Liver (tissue), 9 donors: ENCODE measurements around the gene PTPN4. TPM values are rescaled to one million over a fixed set of nuclear protein-coding genes. Genes with fewer than 3 reads are reported as not detected.

Source experiments
- DNase-seq: peaks from one replicate; pipeline ENCODE4 v3.0.0-alpha.2; 2017; ENCODE audit warnings: low spot score
- H3K27ac ChIP-seq, 2 donors: one replicate each; pipeline ENCODE4 v1.7.0; 2013; ENCODE audit warnings: inconsistent platforms in 2 of 2, low read length in 2 of 2, control low read depth in 1 of 2, low read depth in 1 of 2, mild to moderate bottlenecking in 1 of 2
- H3K27me3 ChIP-seq, 4 donors: one replicate each; pipeline versions ENCODE4 v1.6.1 to v1.7.0; 2013; ENCODE audit warnings: low read length in 3 of 4, inconsistent platforms in 1 of 4, mild to moderate bottlenecking in 1 of 4, moderate library complexity in 1 of 4; ENCODE audit not compliant: control insufficient read depth in 4 of 4, insufficient read depth in 4 of 4
- H3K36me3 ChIP-seq, 4 donors: one replicate each; pipeline versions ENCODE4 v1.6.1 to v1.7.0; 2013; ENCODE audit warnings: low read length in 3 of 4, mild to moderate bottlenecking in 3 of 4, low read depth in 1 of 4, moderate library complexity in 1 of 4; ENCODE audit not compliant: control insufficient read depth in 4 of 4, insufficient read depth in 3 of 4
- H3K4me1 ChIP-seq, 4 donors: one replicate each; pipeline versions ENCODE4 v1.6.1 to v1.7.0; 2013; ENCODE audit warnings: low read length in 3 of 4, mild to moderate bottlenecking in 3 of 4, moderate library complexity in 1 of 4; ENCODE audit not compliant: control insufficient read depth in 4 of 4, insufficient read depth in 4 of 4
- H3K4me3 ChIP-seq, 3 donors: one replicate each; pipeline versions ENCODE4 v1.6.1 to v1.7.0; 2013; ENCODE audit warnings: low read length in 3 of 3, control low read depth in 1 of 3, low read depth in 1 of 3, mild to moderate bottlenecking in 1 of 3
- H3K9ac ChIP-seq, 2 donors: one replicate each; pipeline ENCODE4 v1.7.0; 2013; ENCODE audit warnings: low read length in 2 of 2, mild to moderate bottlenecking in 2 of 2, moderate library complexity in 2 of 2, control low read depth in 1 of 2, low read depth in 1 of 2
- H3K9me3 ChIP-seq, 4 donors: one replicate each; pipeline versions ENCODE4 v1.6.1 to v1.7.0; 2013; ENCODE audit warnings: low read length in 3 of 4; ENCODE audit not compliant: control insufficient read depth in 4 of 4
- ATF3 ChIP-seq: IDR thresholded peaks from 2 replicates; pipeline ENCODE4 v1.6.1; 2016; ENCODE audit warnings: antibody characterized with exemption
- CTCF ChIP-seq: fragments of 150-350 bp; IDR thresholded peaks from 2 replicates; pipeline ENCODE4 v1.5.1; 2017; ENCODE audit warnings: improper control_type of control experiment, low read depth, low read length; ENCODE audit not compliant: missing input control
- FOXA1 ChIP-seq: IDR thresholded peaks from 2 replicates; pipeline ENCODE4 v1.6.1; 2016; ENCODE audit warnings: antibody characterized with exemption
- FOXA2 ChIP-seq: IDR thresholded peaks from 2 replicates; pipeline ENCODE4 v1.6.1; 2016; ENCODE audit warnings: antibody characterized with exemption
- HNF4A ChIP-seq, 2 donors: conservative IDR thresholded peaks; 2 replicates each; pipeline ENCODE4 v1.6.1; 2016; ENCODE audit warnings: antibody characterized with exemption in 2 of 2, mild to moderate bottlenecking in 2 of 2
- HNF4G ChIP-seq: IDR thresholded peaks from 2 replicates; pipeline ENCODE4 v1.6.1; 2016; ENCODE audit warnings: antibody characterized with exemption
- JUND ChIP-seq, 2 donors: IDR thresholded peaks; 2 replicates each; pipeline ENCODE4 v1.6.1; 2016; ENCODE audit warnings: antibody characterized with exemption in 2 of 2
- NR2F2 ChIP-seq: IDR thresholded peaks from 2 replicates; pipeline ENCODE4 v1.6.1; 2016; ENCODE audit warnings: antibody characterized with exemption
- RAD21 ChIP-seq, 2 donors: IDR thresholded peaks; 2 replicates each; pipeline ENCODE4 v1.6.1; 2016; ENCODE audit warnings: antibody characterized with exemption in 2 of 2, mild to moderate bottlenecking in 2 of 2
- REST ChIP-seq: IDR thresholded peaks from 2 replicates; pipeline ENCODE4 v1.6.1; 2016; ENCODE audit warnings: antibody characterized with exemption, mild to moderate bottlenecking
- RXRA ChIP-seq, 2 donors: IDR thresholded peaks; 2 replicates each; pipeline ENCODE4 v1.6.1; 2017 to 2018; ENCODE audit warnings: antibody characterized with exemption in 2 of 2, mild to moderate bottlenecking in 1 of 2
- SP1 ChIP-seq: IDR thresholded peaks from 2 replicates; pipeline ENCODE4 v1.6.1; 2018; ENCODE audit warnings: antibody characterized with exemption, mild to moderate bottlenecking
- TAF1 ChIP-seq: conservative IDR thresholded peaks from 2 replicates; pipeline ENCODE4 v1.6.1; 2016; ENCODE audit warnings: antibody characterized with exemption, mild to moderate bottlenecking
- YY1 ChIP-seq: IDR thresholded peaks from 2 replicates; pipeline ENCODE4 v1.6.1; 2016; ENCODE audit warnings: antibody characterized with exemption, mild to moderate bottlenecking
- WGBS: extraction: QIAGEN DNeasy Blood & Tissue Kit; methylation state at CpG from one replicate; pipeline ENCODE4 v1.1.7; 2013; 5-methylcytosine and 5-hydroxymethylcytosine counted together
- polyA plus RNA-seq, 2 donors: library from polyadenylated mRNA; stranded (reverse) in 1 of 2; unstranded in 1 of 2; fragments of 200-250 nt in 1 of 2; fragments of >200 nt in 1 of 2; fragmentation: Nextera tagmentation in 1 of 2; extraction: Ambion mirVana in 1 of 2; gene quantifications; one replicate each; pipeline versions ENCODE4 v1.2.1 to v1.2.3, GENCODE V29; 2013 to 2015
- total RNA-seq, 2 donors: library from RNA; depleted of rRNA; stranded (reverse); fragments of >200 nt; gene quantifications; one replicate each; pipeline ENCODE4 v1.2.3, GENCODE V29; 2014
- donor health status: healthy.
- donor health status: healthy.
- donor health status: healthy.
- donor health status: healthy.
- donor health status: healthy.

PTPN4 gene
- total and polyA plus RNA-seq, 4 donors, result 4.2 to 34.6 (median 9.5) TPM

- no peak for TF ChIP-seq REST
- TF ChIP-seq HNF4A (conservative IDR thresholded peaks at IDR 0.05), result peak; percentile 70 to 87
These were observed 9.9 kb downstream of the PTPN4 start (continued) for GRCh38 chr2:119769645-119770044.

GRCh38 chr2:119771331-119771730 is 11.6 kb downstream of the PTPN4 start:
- WGBS, result 92% methylated on average over 2 of the region's 2 CpGs
- H3K27ac ChIP-seq, result no peak overlapping the region
- H3K9me3 ChIP-seq, result no peaks in the 10 kb centered on the region
- H3K27me3 ChIP-seq, result no peaks in the 10 kb centered on the region
- no peak overlapping the region for H3K9ac ChIP-seq
- TF ChIP-seq ATF3 (no peak), SP1 (no peak), CTCF (no peak), FOXA1 (no peak), HNF4G (no peak), JUND (IDR thresholded peaks at IDR 0.05) (no peak), FOXA2 (no peak), TAF1 (no peak), REST (no peak), NR2F2 (no peak), RXRA (IDR thresholded peaks at IDR 0.05) (no peak), YY1 (no peak), HNF4A (conservative IDR thresholded peaks at IDR 0.05) (no peak), RAD21 (IDR thresholded peaks at IDR 0.05) (no peak)
- H3K36me3 ChIP-seq, result no peaks in the 10 kb centered on the region
- DNase-seq, result no peak
- H3K4me3 ChIP-seq, result no peak overlapping the region
- H3K4me1 ChIP-seq, result peaks cover 7 to 28% (median 24%) of the 10 kb centered on the region in 4 donors
